HL-60 (cell line): ENCODE measurements around the gene GNPTG.

Experiments
- DNase-seq, 2 experiments: peaks; one replicate each; pipeline ENCODE4 v3.0.0-alpha.2; 2010 to 2020; ENCODE audit warnings: low read depth in 1 of 2, low spot score in 1 of 2
- H3K27ac ChIP-seq: fragments of 250-450 bp; sonication (Bioruptor Pico); replicated peaks from 2 replicates; pipeline ENCODE4 v1.5.1; 2020; ENCODE audit warnings: mild to moderate bottlenecking, moderate library complexity
- H3K27me3 ChIP-seq: fragments of 250-450 bp; sonication (Bioruptor Pico); 2 replicates; pipeline ENCODE4 v1.5.1; 2021; ENCODE audit warnings: mild to moderate bottlenecking, moderate library complexity; ENCODE audit not compliant: insufficient read depth, poor library complexity, severe bottlenecking
- H3K4me3 ChIP-seq: replicated peaks from 2 replicates; pipeline ENCODE4 v1.5.1; 2011; ENCODE audit warnings: mild to moderate bottlenecking, control low read depth, low read length; ENCODE audit not compliant: insufficient read depth
- GABPA ChIP-seq: IDR thresholded peaks from 2 replicates; pipeline ENCODE4 v1.6.1; 2012; ENCODE audit warnings: low read depth
- POLR2AphosphoS5 ChIP-seq: IDR thresholded peaks from 2 replicates; pipeline ENCODE4 v1.6.1; 2012; ENCODE audit warnings: low read depth
- SPI1 ChIP-seq: IDR thresholded peaks from 2 replicates; pipeline ENCODE4 v1.6.1; 2012; ENCODE audit warnings: low read depth, mild to moderate bottlenecking, borderline replicate concordance
- TF ChIP-seq, protein P1 (sequence below): IDR thresholded peaks from 2 replicates; pipeline ENCODE4 v1.6.1; 2012; ENCODE audit warnings: low read depth; ENCODE audit not compliant: insufficient replicate concordance
- TF ChIP-seq, protein P2 (sequence below): IDR thresholded peaks from one replicate; pipeline ENCODE4 v1.5.1; 2011; ENCODE audit warnings: low read length, control low read depth, inconsistent platforms; ENCODE audit not compliant: insufficient read depth

GNPTG gene

DNA sequence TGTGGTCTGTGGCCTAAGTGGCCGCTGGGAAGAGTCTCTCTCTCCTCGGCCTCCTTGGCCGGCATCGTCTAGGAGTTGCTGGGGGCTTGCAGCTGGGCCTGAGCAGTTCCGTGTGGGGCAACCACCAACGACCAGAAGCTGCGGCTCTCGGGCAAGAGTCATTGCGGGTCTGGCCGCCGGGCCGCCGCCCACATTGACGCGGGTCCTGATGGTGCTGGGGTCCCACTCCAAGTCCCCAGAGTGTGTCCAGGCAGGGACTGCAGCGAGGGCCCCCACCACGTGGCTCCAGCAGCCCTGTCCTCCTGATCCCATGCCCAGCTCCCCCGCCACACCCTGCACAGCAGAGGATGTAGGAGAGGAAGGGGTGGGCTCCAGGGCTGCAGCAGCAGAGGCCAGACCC is 31.8 kb downstream of the GNPTG start:
- Histone ChIP-seq H3K27ac (no peak overlapping the region), H3K4me3 (no peak overlapping the region), H3K27me3 (no peaks in the 10 kb centered on the region)
- no peak for DNase-seq
- TF ChIP-seq SPI1 (no peak), GABPA (no peak), POLR2AphosphoS5 (no peak)
- TF ChIP-seq, protein P1, sequence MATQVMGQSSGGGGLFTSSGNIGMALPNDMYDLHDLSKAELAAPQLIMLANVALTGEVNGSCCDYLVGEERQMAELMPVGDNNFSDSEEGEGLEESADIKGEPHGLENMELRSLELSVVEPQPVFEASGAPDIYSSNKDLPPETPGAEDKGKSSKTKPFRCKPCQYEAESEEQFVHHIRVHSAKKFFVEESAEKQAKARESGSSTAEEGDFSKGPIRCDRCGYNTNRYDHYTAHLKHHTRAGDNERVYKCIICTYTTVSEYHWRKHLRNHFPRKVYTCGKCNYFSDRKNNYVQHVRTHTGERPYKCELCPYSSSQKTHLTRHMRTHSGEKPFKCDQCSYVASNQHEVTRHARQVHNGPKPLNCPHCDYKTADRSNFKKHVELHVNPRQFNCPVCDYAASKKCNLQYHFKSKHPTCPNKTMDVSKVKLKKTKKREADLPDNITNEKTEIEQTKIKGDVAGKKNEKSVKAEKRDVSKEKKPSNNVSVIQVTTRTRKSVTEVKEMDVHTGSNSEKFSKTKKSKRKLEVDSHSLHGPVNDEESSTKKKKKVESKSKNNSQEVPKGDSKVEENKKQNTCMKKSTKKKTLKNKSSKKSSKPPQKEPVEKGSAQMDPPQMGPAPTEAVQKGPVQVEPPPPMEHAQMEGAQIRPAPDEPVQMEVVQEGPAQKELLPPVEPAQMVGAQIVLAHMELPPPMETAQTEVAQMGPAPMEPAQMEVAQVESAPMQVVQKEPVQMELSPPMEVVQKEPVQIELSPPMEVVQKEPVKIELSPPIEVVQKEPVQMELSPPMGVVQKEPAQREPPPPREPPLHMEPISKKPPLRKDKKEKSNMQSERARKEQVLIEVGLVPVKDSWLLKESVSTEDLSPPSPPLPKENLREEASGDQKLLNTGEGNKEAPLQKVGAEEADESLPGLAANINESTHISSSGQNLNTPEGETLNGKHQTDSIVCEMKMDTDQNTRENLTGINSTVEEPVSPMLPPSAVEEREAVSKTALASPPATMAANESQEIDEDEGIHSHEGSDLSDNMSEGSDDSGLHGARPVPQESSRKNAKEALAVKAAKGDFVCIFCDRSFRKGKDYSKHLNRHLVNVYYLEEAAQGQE = no peak
- TF ChIP-seq, protein P2, sequence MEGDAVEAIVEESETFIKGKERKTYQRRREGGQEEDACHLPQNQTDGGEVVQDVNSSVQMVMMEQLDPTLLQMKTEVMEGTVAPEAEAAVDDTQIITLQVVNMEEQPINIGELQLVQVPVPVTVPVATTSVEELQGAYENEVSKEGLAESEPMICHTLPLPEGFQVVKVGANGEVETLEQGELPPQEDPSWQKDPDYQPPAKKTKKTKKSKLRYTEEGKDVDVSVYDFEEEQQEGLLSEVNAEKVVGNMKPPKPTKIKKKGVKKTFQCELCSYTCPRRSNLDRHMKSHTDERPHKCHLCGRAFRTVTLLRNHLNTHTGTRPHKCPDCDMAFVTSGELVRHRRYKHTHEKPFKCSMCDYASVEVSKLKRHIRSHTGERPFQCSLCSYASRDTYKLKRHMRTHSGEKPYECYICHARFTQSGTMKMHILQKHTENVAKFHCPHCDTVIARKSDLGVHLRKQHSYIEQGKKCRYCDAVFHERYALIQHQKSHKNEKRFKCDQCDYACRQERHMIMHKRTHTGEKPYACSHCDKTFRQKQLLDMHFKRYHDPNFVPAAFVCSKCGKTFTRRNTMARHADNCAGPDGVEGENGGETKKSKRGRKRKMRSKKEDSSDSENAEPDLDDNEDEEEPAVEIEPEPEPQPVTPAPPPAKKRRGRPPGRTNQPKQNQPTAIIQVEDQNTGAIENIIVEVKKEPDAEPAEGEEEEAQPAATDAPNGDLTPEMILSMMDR = no peak

DNA sequence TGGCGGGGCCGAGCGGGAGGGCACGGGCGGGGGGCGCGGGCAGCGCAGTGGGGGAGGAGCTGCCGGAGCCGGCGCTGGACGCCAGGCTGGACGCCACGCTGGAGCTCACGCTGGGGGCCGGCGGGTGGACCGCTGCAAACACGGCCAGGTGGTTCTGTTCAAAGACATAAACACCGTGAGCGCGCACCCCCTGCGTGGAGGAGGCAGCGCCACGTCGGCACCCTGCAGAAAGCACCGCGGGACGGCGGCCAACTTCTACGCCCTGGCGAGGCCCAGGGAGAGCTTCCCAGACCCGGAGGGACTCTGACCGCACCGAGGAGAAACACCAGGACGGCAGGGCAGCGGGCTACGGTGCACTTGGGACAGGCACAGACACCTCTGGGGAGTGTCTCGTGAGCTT is 33.5 kb downstream of the GNPTG start:
- TF ChIP-seq, protein P2 = no peak
- TF ChIP-seq GABPA (no peak), POLR2AphosphoS5 (no peak), SPI1 (no peak)
- TF ChIP-seq, protein P1 = no peak
- no peak for DNase-seq
- Histone ChIP-seq H3K4me3 (no peak overlapping the region), H3K27ac (no peak overlapping the region), H3K27me3 (no peaks in the 10 kb centered on the region)

DNA sequence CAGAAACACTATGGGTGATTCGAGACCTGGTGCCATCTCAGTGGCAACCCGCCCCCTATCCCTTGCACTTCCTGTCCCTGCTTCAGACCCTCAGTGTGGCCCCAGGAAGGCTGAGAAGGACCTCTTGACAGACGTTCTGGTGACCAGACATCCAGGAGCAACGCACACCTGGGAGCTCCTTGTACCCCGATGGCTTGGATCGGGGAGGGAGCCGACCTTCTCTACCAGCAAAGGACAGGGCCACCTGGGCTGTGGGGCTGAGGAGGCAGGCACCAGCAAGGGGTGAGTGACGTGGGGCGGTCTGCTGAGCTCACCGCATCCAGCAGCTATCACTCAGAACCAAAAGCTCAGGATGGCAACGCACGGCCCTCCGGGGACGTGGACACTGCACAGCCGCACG is 35.6 kb downstream of the GNPTG start:
- H3K4me3 ChIP-seq = no peak overlapping the region
- no peaks in the 10 kb centered on the region for H3K27me3 ChIP-seq
- no peak for TF ChIP-seq GABPA
- no peak for TF ChIP-seq POLR2AphosphoS5
- no peak for TF ChIP-seq SPI1
- TF ChIP-seq, protein P2 = no peak
- TF ChIP-seq, protein P1 = no peak
- DNase-seq = no peak
- no peak overlapping the region for H3K27ac ChIP-seq
